Adrenal gland (tissue), 5 donors: Measurements from ENCODE around the gene SMG5.

Experiments used
- POLR2A ChIP-seq, 2 donors: fragments of 450-650 bp; IDR thresholded peaks; one replicate each; pipeline ENCODE4 v1.6.1; 2017; ENCODE audit warnings: antibody characterized with exemption in 2 of 2, mild to moderate bottlenecking in 2 of 2, moderate library complexity in 1 of 2
- TF ChIP-seq, protein P1 (sequence below), 6 experiments: fragments of 450-650 bp in 4 of 6; fragments of 200-600 bp in 2 of 6; sonication (generic) in 1 of 6; IDR thresholded peaks; 1 replicate in 5 of 6; 2 replicates in 1 of 6; pipeline versions ENCODE4 v1.5.1 to v1.8.0; 2016 to 2021; ENCODE audit warnings: antibody characterized with exemption in 6 of 6, mild to moderate bottlenecking in 2 of 6, moderate library complexity in 1 of 6
- donor health status: DM: no; HTN: no; CAD: no.

DNA sequence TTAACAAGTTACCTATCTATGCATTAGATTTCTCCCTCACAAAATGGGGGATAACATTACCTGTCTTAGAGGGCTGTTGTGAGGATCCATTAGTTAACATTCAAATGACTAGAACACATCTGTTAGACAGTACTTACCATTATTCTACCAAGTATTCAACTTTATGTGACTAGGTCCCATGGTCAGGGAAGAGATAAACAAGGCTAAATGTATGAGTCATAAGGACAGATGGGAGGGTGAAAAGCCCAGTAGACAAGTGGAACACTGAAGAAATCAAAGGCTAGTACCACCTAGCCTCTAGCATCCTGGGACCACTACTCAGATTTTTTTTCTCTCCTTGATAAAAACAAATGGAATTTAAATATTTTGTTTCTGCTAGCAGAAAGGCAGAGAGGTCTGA, 25.5 kb upstream of the SMG5 start:
- TF ChIP-seq POLR2A (IDR thresholded peaks at IDR 0.05): no peak
- TF ChIP-seq, protein P1, sequence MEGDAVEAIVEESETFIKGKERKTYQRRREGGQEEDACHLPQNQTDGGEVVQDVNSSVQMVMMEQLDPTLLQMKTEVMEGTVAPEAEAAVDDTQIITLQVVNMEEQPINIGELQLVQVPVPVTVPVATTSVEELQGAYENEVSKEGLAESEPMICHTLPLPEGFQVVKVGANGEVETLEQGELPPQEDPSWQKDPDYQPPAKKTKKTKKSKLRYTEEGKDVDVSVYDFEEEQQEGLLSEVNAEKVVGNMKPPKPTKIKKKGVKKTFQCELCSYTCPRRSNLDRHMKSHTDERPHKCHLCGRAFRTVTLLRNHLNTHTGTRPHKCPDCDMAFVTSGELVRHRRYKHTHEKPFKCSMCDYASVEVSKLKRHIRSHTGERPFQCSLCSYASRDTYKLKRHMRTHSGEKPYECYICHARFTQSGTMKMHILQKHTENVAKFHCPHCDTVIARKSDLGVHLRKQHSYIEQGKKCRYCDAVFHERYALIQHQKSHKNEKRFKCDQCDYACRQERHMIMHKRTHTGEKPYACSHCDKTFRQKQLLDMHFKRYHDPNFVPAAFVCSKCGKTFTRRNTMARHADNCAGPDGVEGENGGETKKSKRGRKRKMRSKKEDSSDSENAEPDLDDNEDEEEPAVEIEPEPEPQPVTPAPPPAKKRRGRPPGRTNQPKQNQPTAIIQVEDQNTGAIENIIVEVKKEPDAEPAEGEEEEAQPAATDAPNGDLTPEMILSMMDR (IDR thresholded peaks at IDR 0.05): no peak
